Measurements from ENCODE around the gene MRGPRD.

DNA sequence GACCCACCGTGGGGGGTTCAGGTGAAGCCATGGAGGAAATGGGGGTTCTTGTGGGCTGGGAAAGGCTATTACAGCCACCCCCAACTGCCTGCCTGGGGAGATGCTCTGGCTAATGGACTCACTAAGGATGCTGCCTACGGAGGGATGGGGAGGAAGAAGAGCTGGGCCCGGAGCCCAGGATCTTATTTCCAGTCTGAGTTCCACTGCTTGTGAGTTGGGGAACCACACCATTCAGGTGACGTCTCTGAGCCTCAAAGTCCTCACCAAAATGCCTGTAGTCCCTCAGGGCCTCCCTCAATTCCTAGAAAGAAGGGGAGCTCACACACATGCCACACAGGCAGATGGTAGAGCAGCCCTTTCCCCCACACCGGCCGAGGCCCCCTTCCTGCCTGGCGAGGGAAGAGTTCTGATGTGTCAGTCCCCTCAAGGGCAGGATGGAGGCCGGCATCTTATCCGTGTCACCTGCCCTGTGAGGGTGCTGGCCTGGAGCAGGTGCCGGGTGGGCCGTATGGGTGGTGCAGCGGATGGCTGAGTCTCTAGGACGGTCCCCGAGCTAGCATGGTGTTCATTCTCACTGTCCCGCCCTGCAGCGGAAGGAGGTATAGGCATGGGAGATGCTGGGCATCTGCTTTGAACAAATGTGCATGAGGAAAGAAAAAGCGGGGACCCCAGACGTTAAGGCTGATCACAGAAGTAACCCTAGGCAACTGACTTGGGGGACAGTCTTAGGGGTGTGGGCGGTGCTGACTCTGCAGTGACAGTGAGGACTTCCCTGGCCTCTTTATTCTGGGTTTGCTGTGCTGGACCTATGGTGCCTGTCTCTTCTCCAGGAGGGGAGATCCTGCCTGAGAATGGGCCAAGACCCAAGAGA lies 16.6 kb upstream of the MRGPRD start:
- no peak for TF ChIP-seq POLR2AphosphoS5 (IDR thresholded peaks at IDR 0.05; ENCODE audit: low read depth, low read length)
- TF ChIP-seq, protein P1, sequence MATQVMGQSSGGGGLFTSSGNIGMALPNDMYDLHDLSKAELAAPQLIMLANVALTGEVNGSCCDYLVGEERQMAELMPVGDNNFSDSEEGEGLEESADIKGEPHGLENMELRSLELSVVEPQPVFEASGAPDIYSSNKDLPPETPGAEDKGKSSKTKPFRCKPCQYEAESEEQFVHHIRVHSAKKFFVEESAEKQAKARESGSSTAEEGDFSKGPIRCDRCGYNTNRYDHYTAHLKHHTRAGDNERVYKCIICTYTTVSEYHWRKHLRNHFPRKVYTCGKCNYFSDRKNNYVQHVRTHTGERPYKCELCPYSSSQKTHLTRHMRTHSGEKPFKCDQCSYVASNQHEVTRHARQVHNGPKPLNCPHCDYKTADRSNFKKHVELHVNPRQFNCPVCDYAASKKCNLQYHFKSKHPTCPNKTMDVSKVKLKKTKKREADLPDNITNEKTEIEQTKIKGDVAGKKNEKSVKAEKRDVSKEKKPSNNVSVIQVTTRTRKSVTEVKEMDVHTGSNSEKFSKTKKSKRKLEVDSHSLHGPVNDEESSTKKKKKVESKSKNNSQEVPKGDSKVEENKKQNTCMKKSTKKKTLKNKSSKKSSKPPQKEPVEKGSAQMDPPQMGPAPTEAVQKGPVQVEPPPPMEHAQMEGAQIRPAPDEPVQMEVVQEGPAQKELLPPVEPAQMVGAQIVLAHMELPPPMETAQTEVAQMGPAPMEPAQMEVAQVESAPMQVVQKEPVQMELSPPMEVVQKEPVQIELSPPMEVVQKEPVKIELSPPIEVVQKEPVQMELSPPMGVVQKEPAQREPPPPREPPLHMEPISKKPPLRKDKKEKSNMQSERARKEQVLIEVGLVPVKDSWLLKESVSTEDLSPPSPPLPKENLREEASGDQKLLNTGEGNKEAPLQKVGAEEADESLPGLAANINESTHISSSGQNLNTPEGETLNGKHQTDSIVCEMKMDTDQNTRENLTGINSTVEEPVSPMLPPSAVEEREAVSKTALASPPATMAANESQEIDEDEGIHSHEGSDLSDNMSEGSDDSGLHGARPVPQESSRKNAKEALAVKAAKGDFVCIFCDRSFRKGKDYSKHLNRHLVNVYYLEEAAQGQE (IDR thresholded peaks at IDR 0.05; ENCODE audit: insufficient read depth in 1 of 2, low read depth in 2 of 2, low read length in 2 of 2), result no peak
- TF ChIP-seq SIN3A (IDR thresholded peaks at IDR 0.05; ENCODE audit: borderline replicate concordance, insufficient read depth, low read length), result no peak
- no peak for TF ChIP-seq TAF1 (IDR thresholded peaks at IDR 0.05; ENCODE audit: borderline replicate concordance, insufficient read depth, low read length)
- TF ChIP-seq FOXP2 (optimal IDR thresholded peaks at IDR 0.05; ENCODE audit: borderline replicate concordance, extremely low read depth, extremely low read length, insufficient read depth), result no peak

All from PFSK-1 (cell line).